Stimulated activated CD8-positive, alpha-beta memory T cell treated with anti-CD3 and anti-CD28 coated beads, Interleukin-12 subunit alpha, Interleukin-12 subunit beta, amount 100 ng/mL, for 24 hours (primary cell): Measurements from ENCODE around the gene PTPRT.

Source experiments
- DNase-seq: peaks from one replicate; pipeline ENCODE4 v3.0.0-alpha.2; 2020; ENCODE audit errors: extremely low read depth

PTPRT gene

DNA sequence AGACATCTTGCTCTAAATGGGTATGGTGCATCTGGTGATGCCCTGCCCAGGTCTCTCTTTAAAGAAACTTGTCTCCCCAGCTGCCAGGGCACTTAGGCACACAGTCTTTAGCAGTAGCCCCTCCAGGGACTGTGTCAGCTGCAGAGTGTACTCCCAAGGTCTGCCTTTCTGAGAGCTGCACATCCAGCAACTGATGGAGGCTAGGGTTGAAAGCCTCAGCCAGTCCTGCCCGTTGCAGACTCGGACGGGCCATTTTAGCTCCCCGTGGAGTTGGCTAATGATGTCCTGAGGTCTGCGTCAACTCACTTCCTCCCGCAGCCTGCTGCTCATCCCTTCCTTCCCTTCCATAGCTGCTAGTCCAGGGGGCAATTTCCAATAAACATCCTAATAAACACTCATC, 381.8 kb downstream of the PTPRT start:
- no peak for DNase-seq

DNA sequence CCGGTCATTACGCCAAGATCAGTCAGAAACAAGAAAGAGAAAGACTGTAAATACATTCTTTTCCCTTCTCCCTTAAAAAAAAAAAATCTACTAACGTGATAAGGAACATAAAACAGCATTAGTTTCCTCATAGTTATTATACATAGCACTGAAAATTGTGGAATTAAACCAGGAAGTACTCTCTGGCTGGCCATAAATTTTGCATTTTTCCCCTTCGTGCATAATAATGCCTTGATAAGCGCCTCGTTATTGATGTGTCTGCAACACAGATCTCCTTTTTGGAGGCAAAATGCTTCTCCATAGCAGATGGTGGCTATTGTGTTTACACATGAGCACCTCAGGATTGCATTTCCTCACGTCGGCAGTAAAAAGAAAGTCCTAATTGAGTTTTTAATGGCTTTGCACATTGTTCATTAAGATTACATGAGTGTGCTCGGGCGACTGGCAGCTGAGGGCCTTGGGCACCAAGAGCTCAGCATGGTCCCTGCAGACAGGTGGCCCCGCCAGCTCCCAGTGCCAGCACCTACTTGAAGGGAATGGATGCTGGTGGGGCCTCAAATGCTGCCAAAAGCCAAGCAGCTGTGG, 394.5 kb downstream of the PTPRT start:
- no peak for DNase-seq

DNA sequence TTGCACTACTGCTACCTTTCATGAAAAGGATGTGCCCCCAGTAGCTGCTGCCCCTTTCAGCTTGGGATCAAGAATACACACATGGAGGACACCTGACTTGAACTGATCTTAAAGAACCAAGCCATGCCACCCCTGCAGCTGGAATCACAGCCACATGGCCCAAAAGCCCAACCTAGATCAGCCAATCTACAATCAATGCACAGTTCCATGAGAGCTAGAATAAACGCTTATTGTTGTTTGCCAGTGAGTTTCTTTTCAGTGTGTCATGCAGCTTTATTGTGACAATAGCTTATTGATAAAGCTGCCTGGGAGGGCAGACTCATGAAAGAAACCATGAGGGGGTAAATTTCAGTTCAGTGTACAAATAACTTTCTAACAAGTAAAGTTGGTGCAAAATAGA, 397.7 kb downstream of the PTPRT start:
- DNase-seq, result no peak

DNA sequence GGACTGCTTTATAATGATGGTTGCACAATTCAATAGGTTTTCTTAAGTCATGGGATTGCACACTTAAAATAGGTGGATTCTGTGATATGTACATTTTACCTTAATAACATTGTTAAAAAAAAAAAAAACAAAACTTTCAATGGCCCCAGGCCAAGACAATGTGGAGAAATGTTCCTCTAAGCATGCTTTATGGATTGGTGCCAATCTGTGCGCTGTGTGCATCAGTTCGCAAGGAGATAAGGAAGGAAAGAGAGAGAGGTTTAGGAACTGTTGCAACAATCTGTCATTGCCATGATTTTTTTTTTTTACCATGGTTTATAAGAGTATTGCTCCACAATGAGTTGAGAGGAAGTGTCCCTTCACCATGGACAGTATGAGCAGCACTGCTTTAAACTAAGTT, 399.6 kb downstream of the PTPRT start:
- DNase-seq, result no peak

DNA sequence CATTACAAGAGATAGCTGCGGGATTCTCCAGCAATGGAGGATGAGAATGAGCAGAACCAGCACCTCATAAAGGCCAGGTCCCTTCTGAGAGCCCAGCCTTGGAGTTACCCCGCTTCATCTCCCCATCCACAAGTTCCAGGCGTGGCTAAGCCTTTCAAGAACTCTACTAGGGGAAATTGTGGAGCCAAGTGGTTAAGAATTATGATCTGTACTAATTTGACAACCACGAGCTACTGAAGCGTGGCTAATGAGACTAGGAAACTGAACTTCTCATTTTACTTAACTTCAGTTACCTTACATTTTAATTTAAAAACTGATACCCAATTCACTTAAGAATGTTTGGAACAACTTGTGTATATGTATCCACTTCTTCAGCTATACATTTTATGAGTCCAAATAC, 401.0 kb downstream of the PTPRT start:
- DNase-seq, result no peak

DNA sequence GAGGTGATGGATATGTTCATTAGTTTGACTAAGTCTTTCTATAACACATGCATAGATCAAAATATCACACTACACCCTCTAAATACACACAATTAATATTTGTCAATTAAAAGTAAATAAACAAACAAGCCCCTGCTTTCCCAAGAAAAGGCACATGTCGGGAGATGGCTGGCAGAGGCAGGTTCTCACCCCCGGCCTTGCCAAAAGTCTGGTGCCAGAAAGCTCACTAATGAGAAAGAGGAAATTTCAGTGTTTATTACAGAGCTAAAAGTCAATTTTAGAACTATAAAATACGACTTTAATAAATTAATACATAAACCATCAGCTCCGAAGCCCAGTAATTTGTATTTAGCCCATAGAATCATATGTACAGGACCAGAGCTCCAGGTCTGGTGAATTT, 404.7 kb downstream of the PTPRT start:
- no peak for DNase-seq

DNA sequence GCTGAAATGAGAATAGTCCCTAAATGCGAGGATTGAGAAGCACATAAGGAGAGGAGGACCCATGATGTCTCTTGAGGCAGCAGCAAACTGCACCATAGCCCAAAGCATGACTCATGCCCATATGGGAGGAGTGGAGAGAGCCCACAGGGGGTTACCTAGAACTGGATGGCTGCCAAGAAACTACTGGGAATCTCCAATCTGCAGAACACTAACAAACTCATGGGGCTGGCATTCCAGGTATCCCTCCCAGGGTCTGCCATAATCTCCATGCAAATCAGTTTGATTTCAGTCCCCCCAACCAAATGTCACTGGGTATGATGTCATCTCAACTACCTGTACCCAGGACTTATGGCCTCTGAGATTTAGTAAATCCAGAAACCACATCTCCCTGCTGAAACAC, 410.5 kb downstream of the PTPRT start:
- DNase-seq, result no peak

DNA sequence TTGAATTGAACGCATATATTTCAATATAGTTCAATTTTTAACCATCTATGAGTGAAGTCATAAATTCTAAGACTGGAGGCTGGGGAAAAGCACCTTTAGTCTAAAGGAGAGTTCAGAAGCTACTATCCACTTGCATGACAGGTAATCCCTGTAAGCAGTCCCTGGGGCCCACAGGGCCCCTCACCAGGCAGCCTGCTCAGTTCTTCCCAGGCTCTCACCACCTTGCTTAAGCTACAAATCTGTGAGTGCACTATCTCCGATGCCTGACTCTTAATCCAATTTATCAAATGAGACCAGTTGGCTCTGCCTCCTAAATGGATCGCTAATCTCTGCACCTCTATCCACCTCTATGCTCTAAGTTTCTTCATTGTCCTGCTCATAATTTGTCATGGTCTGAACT, 413.8 kb downstream of the PTPRT start:
- DNase-seq, result no peak

DNA sequence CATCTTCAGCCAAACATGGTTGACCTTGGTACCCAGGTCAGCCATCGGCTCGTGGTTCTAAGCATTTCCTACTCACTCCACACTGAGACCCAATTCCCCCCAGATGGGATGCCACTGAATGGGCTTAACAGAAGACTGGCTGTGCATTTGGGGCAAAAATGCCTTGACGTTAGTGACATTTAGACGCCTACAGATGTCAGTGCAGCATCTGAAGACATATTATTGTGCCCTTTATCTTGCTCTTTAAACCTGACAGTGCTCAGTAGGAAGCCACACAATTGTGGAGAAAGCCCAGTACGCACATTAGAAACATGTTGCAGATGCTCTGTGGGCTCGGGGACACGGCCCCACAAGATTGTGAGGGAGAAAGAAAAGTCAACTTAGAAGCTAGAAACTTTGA, 414.7 kb downstream of the PTPRT start:
- DNase-seq, result no peak

DNA sequence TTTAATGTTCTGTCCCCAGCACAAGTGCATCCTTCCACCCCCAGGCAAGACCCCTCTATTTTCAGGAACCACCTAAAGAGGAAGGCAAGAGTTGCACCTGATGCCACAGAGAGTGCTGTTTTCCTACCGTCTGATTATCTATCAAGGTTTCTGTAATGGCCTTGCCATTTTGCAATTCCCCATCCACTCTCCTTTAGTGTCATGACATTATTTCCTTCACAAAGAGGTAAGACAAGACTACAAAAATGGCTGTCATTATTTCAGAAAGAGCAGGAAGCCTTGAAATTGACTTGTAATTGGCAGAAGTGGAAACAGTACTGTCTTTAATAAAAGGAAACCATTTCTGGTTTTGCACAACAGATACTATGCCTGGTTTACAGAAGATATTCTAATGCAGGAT, 426.7 kb downstream of the PTPRT start:
- DNase-seq, result no peak

DNA sequence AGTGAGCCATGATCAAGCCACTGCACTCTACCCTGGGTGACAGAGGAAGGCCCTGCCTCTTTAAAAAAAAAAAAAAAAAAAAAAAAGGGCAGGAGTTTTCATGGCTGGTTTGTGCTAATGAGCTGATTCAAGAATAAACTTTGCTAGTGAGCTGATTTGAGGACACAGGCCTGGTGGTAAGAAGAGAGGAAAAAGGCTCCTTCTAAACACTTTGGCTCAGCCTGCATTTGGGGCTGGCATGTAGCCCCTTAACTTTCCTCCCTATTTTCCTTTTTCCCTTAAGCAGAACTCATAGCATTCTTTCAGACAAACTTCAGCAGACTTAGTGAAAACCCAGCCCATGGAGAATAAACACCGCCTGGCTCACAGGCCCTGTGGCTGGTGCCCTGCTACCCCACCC, 432.7 kb downstream of the PTPRT start:
- DNase-seq, result no peak

DNA sequence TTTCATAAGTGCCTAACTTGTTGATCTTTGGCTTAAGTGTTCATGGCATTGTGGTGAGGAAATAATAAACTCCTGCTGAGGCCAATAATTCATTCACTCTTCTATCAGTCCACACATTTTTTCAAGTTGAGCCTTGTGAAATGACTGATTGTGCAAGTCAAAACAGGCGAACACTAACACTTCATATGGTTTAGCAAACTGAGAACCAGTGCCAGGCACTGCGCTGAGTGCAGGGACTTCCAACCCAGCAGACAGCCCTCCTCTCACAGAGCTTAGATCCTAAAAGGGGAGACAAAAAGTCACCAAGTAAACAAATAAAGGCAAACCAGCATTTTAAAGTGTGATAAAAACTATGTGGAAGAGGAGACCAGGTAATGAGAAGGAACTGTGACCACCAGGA, 435.0 kb downstream of the PTPRT start:
- no peak for DNase-seq

DNA sequence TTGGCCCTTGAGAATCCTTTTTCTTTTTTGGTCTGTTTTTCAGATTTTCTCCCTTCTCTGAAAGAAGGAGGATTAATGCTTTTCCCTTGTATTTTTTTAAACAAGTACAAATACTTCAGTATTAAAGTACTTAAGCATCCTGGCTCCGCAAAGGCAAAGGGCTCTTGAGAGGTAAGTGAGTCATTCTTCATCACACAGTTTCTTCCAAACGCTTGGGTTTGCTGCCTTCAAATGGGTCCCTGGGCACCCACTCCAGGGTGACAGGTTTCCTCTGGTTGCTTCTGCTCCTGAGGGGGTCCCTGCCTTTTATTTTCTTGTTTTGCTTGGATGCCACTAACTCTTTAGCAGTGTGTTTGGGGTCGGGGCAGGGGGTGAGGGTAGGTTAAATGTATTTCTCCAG, 437.1 kb downstream of the PTPRT start:
- DNase-seq, result no peak

DNA sequence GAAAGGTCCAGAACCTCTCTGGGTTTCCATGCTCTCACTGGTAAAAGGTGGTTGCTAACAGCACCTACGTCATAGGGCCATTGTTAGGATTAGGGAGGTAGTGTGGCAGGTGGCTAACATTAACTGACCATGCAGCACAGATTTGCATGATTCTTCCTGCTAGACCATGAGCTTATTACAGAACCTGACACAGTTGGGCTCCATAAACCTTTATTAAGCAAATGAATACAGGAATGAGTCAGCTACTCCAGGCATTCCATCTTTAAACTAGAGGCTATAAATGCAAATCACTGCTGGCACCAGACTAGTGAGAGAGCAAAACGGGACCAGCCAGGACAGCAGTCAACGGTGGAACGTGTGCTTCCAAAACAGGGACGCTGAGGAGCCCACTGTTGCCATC, 440.1 kb downstream of the PTPRT start:
- DNase-seq, result no peak

DNA sequence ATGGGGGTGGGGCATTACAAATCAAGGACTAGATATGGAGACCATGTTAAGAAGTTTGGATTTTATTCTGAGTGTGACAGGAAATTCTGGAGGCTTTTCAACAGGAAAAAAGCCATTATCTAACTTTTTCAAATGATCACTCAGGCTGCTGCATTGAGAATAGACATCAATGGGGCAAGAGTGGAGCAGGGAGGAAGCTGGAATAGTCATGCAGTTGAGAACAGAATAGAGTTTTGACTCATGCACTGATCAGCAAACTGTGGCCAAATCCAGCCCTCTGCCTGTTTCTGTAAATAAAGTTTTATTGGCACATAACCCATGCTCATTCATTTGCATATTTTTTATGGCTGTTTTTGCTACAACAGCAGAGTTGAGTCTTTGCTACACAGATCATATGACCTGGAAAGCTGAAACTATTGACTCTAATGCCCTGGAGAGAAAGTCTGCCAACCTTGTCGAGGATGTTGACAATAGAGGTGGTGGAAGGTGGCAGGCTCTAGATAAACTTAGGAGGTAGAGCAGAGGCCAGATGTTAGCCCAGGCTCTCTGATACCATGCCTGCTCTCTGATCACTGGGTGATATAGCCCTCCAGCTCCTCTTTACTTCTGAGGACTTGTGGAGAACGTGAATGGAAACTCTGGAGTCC, 441.8 kb downstream of the PTPRT start:
- no peak for DNase-seq

DNA sequence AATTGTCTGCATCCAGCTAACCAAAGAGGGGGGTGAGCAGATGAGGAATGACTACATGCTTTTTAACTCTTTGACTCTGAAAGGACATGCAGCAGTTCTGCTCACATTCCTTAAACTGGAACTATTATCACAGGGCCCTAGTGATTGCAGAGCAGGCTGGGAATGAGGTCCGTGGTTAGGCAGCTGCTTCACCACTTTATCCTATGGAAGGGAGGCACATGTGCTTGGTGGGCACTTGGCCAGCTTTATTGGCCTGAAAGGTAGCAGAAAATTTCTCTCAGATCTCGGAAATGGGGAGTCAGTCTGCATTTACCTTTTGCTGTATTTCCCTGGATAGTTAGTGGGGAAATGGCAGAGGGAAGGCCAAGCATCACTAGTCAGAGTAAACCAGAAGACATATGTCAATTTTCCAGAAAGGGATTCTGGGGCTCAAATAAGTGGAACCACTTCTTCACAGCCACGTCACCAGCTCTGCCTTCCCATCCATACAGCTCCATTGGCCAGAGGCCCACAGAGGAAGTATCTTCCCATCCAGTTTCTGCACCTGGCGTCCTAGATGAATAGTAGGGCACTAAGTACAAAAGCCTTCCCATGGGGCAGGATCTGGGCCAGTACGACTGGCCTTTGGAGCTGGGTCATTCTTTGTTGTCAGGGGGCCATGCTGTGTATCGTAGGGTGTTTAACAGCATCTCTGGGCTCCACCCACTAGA, 444.8 kb downstream of the PTPRT start:
- no peak for DNase-seq

DNA sequence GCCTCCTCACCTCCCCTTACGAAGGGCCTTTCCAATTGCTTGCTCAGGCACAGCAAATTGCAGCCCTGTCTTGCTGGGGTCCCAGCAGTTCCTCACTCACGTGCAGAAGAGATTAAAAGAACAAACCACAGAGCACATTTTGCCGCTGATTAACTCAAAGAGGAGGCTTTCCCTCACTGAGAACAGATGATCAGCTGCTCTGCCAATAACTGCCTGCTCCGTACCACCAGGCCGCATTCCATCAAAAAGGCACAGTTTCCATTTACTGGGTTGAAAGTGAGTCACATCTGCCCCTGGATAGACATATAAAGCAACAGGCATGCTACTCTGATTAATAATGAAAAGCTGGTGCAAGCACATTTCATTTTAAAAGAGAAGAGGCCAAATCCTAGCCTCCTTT, 446.8 kb downstream of the PTPRT start:
- no peak for DNase-seq

DNA sequence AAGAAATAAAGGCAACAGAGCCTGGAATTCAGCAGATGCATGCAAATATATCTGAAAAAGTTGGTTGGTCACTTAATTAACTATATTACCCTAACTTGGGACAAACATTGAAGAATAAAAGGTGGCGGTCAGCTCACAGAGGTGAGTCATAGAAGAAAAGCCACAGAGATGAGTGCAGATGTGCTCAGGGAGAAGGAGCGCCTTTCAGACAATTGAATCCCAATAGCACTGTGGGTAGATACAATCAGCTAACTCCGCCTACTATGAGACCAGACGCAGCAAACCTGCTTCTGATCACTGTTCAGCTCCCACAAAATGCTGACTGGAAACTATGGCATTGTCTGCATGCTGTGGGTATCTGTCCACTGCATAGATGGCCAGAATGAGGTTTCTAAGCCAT, 447.8 kb downstream of the PTPRT start:
- DNase-seq, result no peak

DNA sequence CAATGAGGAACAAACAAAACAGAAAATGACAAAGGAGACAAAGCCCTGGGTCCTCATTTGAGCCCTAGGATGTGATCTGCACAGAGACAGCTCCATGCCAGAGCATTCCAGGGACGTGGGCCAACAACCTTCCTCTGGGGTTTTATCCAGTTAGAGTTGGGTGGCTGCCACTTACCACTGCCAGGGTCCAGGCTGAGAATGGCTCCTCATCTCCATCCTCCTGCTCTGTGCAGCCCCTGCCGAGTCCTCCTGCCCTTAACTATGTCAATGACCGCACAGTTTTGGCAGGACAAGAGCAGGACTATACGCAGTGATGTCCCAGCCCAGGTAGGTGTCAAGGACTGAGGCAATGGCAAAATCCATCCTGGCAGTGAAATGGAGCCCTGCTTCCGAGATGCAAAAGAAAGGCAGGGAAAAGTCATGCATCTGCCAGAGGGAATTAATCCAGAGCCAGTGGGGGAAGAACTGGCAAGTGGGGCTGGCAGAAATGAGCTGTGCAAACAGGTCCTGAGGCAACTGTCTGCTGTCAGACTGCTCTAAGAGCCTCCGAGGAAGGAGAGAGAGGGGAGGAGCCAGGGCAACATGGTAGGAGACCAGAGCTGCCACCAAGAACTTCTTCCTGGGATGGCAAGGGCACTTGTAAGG, 449.4 kb downstream of the PTPRT start:
- no peak for DNase-seq

DNA sequence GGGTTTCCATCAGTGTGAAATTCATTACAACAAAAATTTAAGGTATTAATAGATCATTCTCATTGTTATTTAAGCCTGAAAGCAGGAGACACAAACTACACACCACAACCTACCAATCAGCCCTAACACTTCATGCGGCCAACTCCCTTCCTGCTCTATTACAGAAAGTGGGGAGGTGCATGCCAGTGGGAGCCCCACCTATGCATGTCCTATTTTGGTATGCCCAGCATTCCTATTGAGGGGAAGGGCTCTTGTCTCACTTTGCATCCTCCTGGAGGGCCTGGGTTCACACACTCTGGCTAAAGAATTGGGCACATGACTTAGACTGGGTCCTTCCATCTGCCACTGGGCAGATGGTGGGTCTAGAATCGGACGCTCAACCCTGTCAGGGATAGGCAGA, 450.0 kb downstream of the PTPRT start:
- no peak for DNase-seq

DNA sequence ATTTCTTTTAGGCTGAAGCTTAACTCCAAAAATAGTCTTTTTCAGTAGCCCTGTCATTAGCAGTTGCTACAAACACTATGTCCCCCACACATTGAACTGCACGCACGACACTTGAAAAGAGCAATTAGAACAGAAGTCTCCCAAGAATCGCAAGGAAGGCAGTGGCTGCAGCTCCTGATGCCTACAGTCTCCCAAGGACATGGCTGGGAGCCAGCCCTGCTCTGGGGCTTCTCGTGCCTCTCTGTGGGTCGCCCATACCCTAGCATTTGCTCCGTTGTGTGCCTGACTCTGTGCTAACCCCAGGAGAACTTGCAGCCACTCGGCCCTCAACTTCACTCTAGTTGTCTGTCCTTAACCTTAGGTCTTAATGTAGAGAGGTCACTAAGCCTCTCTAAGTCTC, 454.2 kb downstream of the PTPRT start:
- no peak for DNase-seq

DNA sequence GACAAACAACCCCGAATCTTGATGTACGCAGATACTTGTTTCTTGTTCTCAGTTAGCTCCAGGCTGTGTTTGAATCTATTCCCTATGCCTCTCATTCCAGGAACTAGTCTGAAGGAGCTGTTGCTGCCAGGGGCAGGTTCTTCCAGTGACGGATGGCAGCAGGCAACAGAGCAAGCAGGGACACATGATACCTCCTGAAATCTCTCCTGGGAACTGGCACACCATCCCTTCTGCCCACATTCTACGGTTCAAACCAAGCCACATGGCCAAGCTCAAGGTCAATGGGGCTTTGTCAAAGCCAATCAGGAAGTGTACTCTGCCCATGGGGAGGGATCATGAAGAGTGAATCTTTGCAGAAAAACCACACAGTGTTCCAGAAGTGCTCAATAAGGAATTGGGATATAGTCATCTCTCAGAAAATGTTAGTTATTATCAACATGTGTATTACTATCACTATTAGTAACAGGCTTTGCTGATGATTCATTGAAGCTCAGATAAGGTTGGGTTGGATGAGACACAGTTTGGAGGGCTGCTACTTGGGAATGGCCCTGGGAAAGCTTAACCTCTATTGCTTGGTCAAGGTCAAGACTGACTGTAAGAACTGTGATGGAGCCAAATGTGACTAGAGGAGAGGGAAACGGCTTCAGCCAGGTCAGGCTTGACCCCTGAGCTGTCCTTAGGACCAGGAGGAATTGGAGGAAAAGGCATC, 454.9 kb downstream of the PTPRT start:
- no peak for DNase-seq
